ENCODE measurements around the gene ADCY5.

ADCY5 gene

DNA sequence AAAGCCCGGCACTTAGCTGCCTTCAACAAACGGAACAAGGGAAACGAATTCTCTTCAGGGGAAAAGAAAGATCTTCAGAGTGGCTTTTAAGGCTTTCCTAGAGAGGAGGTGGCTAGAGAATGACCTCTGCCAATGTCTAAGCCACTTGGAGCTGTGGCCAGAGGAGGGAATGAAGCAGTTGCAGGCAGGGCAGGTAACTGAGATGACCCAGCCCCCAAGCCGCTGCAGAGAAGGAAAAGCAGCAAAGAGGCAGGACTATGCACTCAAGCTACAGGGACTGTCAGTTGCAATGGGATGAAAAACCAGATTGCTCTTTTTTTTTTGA is 133.7 kb downstream of the ADCY5 start:
- no peak overlapping the region for H3K27ac ChIP-seq
- no peak for DNase-seq (ENCODE audit: low read depth, low spot score)

DNA sequence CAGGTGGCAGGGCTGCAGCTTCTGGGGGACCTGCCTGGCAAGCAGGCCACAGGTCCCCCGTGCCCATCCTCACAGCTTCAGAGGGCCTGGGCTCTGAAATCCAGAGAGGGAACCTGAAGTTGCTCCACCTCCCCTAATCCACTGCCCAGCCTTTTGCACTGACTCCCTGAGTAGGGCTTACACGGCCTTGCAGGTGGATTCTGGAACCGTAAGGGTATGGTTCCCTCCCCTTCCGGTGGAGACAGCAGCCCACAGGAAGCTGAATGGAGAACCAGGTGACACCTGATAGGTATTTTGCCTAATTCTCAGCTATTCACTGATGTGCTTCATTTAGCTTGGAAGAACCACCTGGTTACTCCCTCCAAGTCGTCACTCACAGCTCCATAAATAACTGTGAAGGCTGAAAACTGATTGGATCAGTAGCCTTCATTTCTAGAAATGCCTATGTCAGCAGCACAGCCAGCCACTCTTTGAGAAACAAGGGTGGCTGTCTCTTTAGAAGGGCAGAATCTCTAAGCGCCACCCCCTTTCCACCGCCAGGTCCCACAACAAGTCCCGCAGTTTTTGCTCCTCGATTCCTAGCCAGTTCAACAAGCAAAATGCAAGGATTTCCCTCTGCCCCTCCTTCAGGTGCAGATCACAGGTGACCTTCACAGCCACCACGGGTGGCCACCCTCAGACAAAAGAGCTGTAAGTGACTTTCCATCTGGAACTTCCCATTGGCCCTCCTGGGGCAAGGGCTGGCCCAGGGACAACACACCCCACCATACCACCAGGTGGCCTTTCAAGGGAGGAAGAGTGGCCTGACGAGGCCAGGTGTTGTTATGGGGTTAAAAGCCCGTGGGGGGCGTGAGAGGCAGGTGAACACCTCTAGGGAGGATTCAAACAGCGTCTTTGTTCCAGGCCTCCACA is 134.3 kb downstream of the ADCY5 start:
- no peak overlapping the region for H3K27ac ChIP-seq
- DNase-seq (ENCODE audit: low read depth, low spot score), result no peak

DNA sequence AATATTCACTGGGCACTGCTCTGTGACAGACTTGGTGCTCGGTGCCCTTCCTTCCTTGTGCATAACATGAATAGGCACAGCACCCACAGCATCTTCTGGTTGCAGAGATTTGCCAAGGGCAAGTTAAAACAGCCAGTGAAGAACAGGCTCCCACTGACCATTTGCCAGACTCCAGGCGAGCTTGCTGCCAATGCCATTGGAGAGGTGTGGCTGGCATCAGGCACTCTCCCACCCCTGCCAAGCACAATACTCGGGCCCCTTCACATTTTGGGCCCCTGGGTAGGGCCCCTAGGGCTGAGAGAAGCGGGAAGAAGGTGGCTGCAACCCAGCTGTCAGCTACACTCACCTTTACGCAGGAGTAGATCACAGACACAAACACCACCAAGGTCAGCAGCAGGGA is 135.0 kb downstream of the ADCY5 start:
- DNase-seq (ENCODE audit: low read depth, low spot score), result no peak
- H3K27ac ChIP-seq, result no peak overlapping the region

DNA sequence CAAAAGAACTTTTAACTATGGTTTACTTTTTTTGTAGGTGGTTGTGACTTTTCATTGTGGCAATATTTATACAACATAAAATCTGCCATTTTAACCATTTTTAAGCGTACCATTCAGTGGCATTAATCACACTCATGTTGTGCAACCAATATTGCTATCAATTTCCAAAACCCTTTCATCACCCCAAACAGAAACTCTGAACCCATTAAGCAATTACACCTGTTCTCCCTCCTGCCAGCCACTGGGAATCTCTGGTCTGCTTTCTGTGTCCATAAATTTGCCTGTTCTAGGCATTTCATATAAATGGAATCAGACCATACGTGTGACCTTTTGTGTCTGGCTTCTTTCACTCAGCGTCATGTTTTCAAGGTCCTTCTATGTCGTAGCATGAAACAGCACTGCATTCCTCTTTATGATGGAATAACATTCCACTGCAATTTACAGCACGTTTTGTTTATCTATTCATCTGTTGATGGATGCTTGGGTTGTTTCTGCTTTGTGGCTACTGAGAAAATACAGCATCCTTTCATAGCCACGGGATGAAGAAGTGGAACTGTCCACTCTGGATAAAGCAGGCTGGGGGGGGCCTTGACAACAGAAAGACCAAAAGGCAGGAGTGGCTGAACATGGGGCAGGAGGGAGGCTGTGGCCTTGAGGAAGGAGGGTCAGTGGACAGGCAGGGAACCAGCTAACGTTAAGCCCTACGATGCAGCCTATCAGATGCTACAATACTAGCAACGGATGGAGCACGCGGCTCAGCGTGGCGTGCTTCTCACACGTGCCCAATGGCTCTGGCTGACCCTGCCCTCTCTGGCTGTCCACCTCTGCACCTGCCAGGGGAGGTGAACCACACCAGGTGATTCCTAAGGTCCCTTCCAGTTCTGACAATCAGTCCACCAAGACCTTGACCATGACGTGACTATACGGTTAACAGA is 136.3 kb downstream of the ADCY5 start:
- no peak for DNase-seq (ENCODE audit: low read depth, low spot score)

DNA sequence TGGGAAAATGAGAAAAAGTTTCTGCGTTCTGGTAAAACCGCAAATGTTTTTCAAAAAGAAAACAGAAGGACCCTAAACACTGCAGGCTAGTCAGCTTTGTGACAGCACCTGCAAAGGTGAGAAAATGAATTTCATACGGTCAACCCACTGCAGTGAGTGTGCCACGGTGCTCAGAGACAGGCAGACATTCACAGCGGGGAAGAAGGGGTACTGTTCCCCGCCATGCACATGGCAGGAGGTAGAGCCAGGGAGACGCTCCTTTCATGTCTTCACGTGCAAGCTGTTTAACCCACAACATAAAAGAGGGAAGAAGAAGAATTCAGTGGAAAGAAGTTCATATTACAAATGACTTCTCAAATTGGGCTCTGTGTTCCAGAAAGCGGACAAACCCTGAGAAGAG is 137.7 kb downstream of the ADCY5 start:
- no peak overlapping the region for H3K27ac ChIP-seq
- DNase-seq (ENCODE audit: low read depth, low spot score), result no peak

More for the DNA sequence above, 136.3 kb downstream of the ADCY5 start:
- no peak overlapping the region for H3K27ac ChIP-seq

DNA sequence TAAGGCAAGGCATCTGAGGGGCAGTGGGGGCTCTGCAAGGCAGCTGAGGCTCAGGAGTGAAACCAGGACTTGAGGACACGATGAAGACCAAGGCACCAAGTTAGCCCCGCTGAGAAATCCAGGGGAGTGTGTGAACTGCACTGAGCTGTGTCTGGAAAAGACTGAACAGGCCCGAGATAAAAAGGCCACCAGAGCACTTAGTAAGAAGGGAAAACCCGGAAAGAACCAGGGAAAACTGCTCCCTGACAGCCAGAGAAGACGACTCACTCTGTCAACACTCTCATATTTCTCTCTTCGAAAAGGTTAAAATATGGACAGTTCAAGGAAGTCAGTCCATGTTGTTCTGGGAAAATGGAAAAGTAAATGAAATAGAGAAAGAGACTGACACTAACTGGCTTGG is 138.1 kb downstream of the ADCY5 start:
- DNase-seq (ENCODE audit: low read depth, low spot score), result no peak
- no peak overlapping the region for H3K27ac ChIP-seq

DNA sequence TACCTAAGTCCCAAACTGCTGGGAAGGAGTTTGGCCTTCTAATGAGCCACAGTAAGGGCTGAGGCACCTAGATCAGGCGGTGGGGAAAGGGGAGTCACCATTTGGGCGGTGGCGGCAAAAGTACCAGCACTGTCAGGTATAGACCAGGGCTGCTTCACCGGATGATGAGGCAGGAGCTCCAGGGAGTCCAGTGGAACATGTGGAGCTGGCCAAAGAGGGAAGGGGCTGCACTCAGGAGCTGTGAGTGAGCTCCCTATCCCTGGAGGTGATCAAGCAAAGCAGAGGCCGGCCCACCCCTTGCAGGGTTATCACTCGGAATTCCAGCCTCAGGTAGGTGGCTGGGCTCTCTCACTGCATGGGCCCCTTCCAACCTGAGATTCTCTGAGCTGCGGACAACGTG is 138.7 kb downstream of the ADCY5 start:
- no peak for DNase-seq (ENCODE audit: low read depth, low spot score)
- no peak overlapping the region for H3K27ac ChIP-seq

DNA sequence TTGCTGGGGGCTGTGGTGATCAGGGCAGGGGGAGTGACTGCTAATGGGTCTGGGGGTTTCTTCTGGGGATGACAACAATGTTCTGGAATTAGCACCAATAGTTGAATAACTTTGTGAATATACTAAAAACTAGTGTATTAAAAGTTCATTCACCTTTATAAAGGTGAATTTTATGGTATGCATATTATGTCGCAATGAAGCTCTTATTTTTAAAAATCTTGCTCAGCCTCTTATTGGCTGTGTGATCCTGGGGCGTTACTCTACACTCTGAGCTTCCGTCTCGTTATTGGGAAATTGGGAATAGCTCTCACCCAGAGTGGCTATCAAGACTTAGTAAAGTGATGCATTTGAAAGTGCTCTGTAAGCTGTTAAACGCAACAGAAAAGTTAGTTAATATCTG is 141.8 kb downstream of the ADCY5 start:
- DNase-seq (ENCODE audit: low read depth, low spot score), result no peak
- no peak overlapping the region for H3K27ac ChIP-seq

DNA sequence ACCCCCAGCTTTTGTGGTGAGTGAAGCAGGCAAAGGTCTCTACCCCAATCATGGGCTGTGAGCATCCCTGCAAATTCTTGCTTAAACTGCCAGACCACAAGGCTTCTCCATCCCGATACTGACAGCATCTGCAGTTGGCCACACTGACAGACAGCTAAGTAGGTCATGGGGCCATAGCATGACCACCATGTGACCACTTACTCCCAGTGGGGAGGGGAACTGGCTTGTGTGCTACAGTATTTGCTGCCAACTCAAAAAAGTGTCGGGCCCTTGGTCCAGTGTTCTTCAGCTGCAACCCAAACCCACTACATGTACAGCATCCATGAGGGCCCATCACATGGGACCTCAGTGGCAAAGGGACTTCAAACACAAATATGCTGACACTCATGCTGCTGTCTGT is 143.7 kb downstream of the ADCY5 start:
- no peak for DNase-seq (ENCODE audit: low read depth, low spot score)
- no peak overlapping the region for H3K27ac ChIP-seq

DNA sequence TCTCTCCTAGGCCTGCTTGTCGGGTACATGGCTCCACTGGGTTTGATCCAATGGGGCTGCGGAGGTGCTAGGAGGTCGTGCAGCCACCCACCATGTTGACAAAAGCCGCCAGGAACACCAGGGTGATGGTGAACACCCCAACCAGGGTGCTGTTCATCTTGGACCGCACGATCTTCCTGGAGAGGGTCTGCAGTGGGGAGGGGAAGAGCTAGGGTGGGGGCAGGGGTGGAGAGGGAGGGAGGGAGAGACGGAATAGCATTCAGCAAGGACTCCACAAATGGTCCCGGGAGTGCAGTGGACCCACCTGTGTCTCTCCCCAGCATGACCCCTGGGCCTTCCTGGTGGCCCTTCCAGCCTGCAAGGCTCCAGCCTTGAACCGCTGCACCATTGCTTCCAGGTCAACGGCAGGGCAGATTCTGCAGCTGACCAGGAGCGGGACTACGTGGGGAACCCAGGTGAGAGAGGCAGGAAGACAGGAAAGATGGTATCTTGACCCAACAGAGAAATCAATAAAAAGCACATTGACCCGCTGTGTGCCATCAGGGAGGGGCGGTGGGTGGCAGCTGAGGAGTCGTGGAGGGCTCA is 144.8 kb downstream of the ADCY5 start:
- no peak for DNase-seq (ENCODE audit: low read depth, low spot score)
- no peak overlapping the region for H3K27ac ChIP-seq

DNA sequence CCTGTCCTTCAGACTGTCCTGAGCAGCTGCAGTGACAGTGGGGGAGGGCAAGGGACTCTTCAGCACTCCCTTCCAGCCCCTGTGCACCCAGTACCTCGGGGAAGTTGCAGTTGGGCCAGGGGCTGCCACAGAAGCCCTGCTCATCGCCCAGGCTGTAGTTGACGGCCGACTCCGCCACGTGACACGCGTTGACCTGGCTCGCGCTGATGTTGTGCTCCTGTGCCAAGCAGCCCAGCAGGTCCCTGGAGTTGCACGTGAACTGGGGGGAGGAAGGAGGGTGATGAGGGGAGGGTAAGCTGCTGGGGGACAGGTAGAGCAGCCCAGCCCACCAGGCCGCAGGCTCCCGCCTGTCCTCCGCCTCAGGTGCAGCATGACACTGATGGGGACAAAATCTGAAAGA is 145.9 kb downstream of the ADCY5 start:
- DNase-seq (ENCODE audit: low read depth, low spot score), result no peak
- H3K27ac ChIP-seq, result no peak overlapping the region

DNA sequence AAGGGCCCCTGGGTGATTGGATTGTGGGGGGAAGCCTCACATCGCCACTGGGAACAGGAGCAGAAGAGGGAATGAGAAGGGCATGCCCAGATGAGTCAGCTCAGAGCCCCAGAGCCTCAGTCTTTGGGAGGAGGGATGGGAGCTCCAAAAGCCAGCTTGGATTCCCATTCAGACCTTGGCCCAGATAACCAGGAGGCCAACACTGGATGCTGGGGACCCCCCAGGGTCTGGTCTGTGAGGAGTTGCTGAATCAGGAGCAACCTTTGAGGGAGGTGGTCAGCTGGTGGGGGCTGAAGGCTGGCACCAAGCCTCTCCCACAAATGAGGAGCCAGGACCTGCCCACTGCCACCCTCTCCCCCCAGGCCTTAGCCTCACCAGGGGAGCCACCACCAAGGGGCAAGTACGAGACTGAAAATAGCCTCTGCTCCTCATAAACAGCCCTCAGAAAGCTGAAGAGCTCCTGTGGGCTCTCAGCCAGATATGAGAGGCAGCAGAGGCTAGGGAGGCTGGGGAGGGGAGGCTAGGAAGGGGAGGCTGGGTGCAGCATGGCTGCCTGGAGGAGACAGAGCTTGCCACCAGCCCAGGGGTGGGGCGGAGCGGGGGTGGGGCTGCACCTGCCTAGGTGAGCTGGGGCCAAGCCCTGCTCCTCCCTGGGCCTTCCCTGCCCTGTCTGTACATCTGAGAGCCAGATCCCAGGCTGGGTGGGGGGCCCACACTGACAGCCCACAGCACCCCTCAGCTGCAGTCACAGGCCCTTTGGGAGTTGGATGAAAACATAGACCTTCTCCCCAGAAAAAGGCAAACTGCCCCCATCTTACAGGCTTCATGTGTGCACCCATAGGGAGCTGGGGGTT is 147.3 kb downstream of the ADCY5 start:
- no peak for DNase-seq (ENCODE audit: low read depth, low spot score)
- H3K27ac ChIP-seq, result no peak overlapping the region

DNA sequence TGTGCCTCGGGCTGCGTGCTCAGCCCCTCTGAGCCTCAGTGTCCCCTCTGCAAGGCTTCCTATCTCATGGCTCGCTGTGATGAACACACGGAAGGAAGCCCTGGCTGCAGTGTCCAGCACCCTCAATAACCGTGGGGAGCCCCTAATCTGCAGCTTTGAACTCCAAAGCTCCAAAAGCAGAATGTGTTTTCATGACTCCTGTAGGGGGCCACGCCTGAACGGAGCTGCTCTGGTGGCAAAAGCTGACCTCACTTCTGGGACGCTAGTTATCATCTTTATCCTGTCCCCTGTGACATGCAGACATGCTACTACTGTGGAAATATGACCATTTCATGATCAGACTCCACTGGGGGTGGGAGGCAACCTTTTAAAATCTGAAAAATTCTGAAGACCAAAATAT is 148.3 kb downstream of the ADCY5 start:
- DNase-seq (ENCODE audit: low read depth, low spot score), result no peak
- H3K27ac ChIP-seq, result no peak overlapping the region

DNA sequence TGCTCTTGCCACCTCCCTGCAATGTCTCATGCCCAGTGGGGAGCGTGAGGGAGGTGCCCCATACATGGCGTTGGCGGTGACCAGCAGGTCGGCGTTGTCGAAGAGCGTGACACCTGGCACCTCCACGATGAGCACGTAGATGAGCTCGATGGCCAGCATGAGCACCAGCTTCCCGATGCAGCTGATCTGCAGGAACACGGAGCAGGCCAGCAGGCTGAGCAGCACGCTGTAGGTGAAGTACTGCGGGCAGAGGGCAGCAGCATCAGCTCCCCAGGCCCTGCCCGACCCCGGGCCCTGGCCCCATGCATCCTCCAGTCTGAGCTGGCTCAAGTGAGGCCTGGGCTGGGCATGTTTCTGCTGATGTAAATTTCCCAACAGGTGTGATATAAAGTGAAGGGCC is 148.8 kb downstream of the ADCY5 start:
- H3K27ac ChIP-seq, result no peak overlapping the region
- no peak for DNase-seq (ENCODE audit: low read depth, low spot score)

DNA sequence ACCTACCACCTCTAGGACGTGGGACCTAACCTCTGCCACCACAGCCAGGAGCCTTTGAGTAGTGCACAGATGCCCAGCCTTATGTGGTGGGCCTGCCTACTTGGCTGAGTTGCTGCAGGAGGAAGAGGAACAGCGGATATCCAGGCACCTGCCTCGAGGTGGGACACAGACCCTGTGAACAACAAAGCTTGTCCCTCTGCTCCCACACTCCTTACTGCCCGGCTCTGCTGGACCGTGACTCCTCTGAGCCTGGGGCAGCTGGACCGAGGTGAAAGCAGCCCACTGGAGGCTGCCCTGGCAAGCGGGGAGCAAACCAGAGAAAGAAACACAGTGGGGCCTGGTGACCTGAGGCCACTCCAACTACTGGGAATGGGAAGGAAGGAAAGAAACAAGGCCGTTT is 149.3 kb downstream of the ADCY5 start:
- DNase-seq (ENCODE audit: low read depth, low spot score), result no peak
- H3K27ac ChIP-seq, result no peak overlapping the region

DNA sequence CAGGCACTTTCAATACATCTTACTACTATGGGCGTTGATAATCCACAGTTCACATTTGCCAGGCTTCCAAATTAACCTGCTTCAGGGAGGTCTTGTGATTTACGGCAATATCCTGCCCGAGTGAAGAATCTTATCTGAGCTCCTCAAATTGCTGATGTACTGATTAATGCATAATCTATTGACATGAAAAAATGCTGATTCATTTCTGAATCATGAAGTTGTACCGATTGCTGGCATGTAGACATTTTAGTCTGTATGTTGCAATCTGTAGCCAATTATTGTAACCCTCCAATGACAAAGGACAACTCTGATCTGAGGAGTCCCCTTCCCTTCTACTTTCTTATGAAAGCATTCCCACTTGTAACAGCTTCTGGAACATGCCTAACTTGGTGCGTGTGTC is 150.0 kb downstream of the ADCY5 start:
- no peak overlapping the region for H3K27ac ChIP-seq
- no peak for DNase-seq (ENCODE audit: low read depth, low spot score)

DNA sequence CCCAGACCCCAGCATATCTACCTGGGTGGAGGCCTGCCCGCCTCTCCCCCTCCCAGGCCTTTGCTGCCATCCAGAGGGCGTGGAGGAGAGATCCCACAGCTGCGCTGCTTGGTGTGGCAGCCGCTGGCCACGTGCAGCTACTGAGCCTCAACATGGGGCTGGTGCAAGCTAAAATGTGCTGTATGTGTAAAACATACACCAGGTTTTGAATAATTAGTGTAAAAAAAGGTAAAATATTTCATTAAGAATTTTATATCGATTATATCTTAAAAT is 151.3 kb downstream of the ADCY5 start:
- no peak for DNase-seq (ENCODE audit: low read depth, low spot score)

DNA sequence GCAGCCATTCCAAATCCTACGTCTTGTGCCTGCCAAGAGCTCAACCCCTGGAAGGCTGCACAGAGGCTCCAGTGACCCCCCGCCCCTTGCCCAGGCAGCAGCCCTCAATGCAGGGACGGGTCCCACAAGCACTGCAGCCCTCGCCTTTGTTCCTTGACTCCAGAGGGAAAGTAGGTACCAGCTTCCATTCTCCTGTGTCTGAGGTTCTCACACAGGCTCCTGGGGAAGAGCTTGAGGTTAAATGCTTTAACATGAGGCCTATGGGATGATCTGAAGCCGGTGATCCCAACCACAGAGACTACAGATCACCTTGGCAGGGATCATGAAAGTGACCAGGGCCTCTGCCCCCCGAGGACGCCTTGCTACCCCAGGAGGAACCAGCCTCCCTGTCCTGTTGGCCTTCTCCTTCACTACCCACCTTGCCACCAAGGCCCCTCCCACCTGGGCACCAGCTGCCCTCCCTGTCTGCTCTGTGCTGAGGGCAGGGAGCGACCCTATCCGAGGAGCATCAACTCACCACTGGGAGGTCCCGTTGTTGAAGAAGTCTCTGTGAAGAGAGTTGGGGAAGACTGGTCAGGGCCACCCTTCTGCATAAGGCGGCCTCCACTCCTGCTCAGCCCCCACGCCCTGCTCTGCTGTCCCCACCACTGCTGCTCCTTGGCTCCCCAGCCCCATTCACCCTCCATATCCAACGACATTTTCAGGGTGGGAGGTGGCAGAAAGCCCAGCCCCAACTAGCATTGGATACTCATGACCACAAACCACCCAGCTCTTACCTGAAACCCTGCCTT is 151.9 kb downstream of the ADCY5 start:
- DNase-seq (ENCODE audit: low read depth, low spot score), result no peak
- no peak overlapping the region for H3K27ac ChIP-seq

More for the DNA sequence above, 151.3 kb downstream of the ADCY5 start:
- no peak overlapping the region for H3K27ac ChIP-seq

DNA sequence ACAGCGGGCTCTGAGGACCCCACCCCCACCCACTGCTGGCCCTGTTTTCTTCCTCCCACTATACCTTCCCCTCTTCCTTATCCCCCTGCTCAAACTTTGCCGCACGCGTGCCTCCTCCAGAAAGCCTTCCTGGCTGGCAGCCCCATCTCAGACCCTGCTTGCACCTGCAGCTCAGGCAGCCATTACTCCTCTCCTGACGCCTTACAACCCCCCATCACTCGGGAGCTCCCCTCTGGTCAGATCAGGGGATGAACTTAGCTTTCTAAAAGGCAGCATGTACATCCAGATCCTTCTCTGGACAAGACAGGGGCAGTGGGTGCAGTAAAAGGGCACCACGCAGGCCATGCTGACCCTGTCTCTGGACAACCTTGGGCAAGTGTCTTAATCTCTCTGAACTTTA is 152.6 kb downstream of the ADCY5 start:
- no peak overlapping the region for H3K27ac ChIP-seq
- DNase-seq (ENCODE audit: low read depth, low spot score), result no peak

DNA sequence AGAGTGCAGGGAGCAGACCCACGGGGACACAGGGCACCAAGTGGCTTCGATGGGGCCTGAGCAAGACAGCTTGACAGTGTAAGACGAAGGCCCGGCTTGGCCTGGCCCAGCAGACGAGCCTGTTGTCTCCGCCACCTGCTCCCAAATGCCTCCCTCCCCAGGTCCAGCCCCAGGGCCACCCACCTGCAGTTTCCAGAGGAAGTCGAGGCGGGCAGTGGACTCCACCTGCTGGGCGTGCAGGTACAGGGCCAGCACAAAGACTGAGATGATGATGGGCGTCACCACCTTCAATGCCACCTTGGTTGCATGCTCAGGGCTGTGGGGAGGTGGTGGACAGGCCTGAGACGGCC is 153.0 kb downstream of the ADCY5 start:
- no peak overlapping the region for H3K27ac ChIP-seq
- DNase-seq (ENCODE audit: low read depth, low spot score), result no peak
